ENCODE data around the gene PCBP2. TPM values are rescaled to one million over a fixed set of nuclear protein-coding genes. Genes with fewer than 3 reads are reported as not detected.

The PCBP2 gene
- total RNA-seq, 1 experiment from 2014 or later: 856 TPM

DNA sequence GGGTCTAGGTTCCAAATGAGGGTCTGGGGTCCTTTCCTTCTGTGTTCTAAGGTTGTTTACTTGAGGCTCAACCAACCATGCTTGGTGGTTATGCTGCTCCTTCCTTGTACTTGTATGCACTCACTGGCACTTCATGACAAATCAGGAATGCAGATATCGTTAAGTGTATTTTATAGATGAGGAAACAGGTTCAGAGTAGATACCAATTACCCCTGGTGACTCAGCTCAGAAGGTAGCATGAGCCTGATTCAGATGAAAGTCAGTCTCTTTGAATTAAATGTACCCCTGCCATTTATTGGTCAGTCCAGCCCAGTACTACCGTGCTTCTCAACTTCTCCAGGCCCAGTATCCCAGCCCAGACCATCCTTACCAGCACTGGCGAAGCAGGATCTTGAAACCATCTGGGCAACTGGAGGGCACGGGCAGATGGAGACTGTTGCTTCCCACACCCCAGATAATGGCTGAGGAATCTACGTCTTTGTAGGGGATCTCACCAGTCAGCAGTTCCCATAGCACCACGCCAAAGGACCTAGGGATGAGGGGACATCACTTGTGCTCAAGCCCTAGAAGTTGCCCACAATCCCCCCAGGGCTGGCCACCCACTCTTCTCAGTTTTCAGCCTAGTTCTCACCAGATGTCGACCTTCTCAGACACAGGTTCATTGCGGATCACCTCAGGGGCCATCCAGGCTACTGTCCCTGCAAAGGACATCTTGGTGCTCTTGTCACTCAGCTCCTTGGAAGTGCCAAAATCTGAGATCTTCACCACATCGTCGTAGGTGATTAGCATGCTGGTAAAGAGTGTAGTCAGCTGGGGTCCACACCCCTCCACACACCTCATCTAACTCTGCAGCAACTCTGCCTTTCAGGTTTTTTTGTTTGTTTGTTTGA, 33.0 kb downstream of the PCBP2 start:
- H3K79me2 ChIP-seq (ENCODE audit: insufficient read depth, low read length): peaks cover 10% of the 10 kb centered on the region
- no peak overlapping the region for H3K9ac ChIP-seq (ENCODE audit: low read length)
- intact Hi-C loops (cut with micrococcal nuclease): no loop called here
- H3K27ac ChIP-seq (ENCODE audit: low read depth, low read length): no peak overlapping the region
- ChIA-PET RAD21 (ENCODE audit: low non-redundant PET in 1 of 2, low total read pairs in 2 of 2, uncharacterized antibody in 2 of 2, unreplicated experiment in 2 of 2) (no interaction called here), CTCF (no interaction called here), POLR2A (no interaction called here)
- no peaks in the 10 kb centered on the region for H3K27me3 ChIP-seq (ENCODE audit: insufficient read depth, low read length)
- H3K4me1 ChIP-seq (ENCODE audit: control insufficient read depth in 1 of 2, insufficient read depth in 2 of 2, low read length in 2 of 2): peaks cover 0 to 20% of the 10 kb centered on the region in 2 experiments; a peak in 2 of 4 replicates
- H3K9me2 ChIP-seq (ENCODE audit: insufficient read depth): no peaks in the 10 kb centered on the region
- DNase-seq (ENCODE audit: low read depth, low spot score) (no peak), ATAC-seq (no peak)
- no peak overlapping the region for H3K4me3 ChIP-seq (replicated peaks in 1 of 2; ENCODE audit: low read depth in 1 of 2, low read length in 2 of 2)
- H3K36me3 ChIP-seq (ENCODE audit: control insufficient read depth in 1 of 2, insufficient read depth in 2 of 2, low read length in 2 of 2): peaks cover 26 to 44% of the 10 kb centered on the region in 2 experiments
- no peak for TF ChIP-seq SIN3A (IDR thresholded peaks at IDR 0.05; ENCODE audit: low read depth)
- no peak for TF ChIP-seq YY1 (IDR thresholded peaks at IDR 0.05; ENCODE audit: extremely low read depth, insufficient replicate concordance, low read depth, low read length)
- TF ChIP-seq, protein P1, sequence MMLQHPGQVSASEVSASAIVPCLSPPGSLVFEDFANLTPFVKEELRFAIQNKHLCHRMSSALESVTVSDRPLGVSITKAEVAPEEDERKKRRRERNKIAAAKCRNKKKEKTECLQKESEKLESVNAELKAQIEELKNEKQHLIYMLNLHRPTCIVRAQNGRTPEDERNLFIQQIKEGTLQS (IDR thresholded peaks at IDR 0.05): no peak
- TF ChIP-seq TCF7L2 (IDR thresholded peaks at IDR 0.05; ENCODE audit: borderline replicate concordance, extremely low read depth, insufficient read depth, insufficient read length): no peak
- TF ChIP-seq, protein P2, sequence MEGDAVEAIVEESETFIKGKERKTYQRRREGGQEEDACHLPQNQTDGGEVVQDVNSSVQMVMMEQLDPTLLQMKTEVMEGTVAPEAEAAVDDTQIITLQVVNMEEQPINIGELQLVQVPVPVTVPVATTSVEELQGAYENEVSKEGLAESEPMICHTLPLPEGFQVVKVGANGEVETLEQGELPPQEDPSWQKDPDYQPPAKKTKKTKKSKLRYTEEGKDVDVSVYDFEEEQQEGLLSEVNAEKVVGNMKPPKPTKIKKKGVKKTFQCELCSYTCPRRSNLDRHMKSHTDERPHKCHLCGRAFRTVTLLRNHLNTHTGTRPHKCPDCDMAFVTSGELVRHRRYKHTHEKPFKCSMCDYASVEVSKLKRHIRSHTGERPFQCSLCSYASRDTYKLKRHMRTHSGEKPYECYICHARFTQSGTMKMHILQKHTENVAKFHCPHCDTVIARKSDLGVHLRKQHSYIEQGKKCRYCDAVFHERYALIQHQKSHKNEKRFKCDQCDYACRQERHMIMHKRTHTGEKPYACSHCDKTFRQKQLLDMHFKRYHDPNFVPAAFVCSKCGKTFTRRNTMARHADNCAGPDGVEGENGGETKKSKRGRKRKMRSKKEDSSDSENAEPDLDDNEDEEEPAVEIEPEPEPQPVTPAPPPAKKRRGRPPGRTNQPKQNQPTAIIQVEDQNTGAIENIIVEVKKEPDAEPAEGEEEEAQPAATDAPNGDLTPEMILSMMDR (IDR thresholded peaks at IDR 0.05 in 2 of 3, conservative IDR thresholded peaks at IDR 0.05 in 1 of 3; ENCODE audit: borderline replicate concordance in 1 of 3, insufficient read depth in 1 of 3, low read depth in 2 of 3, low read length in 2 of 3): no peak
- TF ChIP-seq FOSL1 (IDR thresholded peaks at IDR 0.05; ENCODE audit: low read depth): no peak
- H2AFZ ChIP-seq (ENCODE audit: low read depth, low read length, poor library complexity, severe bottlenecking): no peak overlapping the region
- no peak overlapping the region for H3K4me2 ChIP-seq (ENCODE audit: low read length)
- TSS peak; percentile 9 for BruUV-seq (replicated peaks)
- no peaks in the 10 kb centered on the region for H3K9me3 ChIP-seq (ENCODE audit: control insufficient read depth in 1 of 2, insufficient read depth in 1 of 2, low read depth in 1 of 2, low read length in 2 of 2)
- peaks cover 2% of the 10 kb centered on the region; the same call in 1 of the 2 replicates for H4K20me1 ChIP-seq (ENCODE audit: insufficient read depth)
